ENCODE data around the gene ZNF570. TPM values are rescaled to one million over a fixed set of nuclear protein-coding genes. Genes with fewer than 3 reads are reported as not detected.
A peak's percentile ranks its signal among the peaks of the same experiment; 100 is the strongest.

ZNF570 gene
- total and polyA plus RNA-seq, 7 donors: 1.2 to 10.3 (median 3.0) TPM

DNA sequence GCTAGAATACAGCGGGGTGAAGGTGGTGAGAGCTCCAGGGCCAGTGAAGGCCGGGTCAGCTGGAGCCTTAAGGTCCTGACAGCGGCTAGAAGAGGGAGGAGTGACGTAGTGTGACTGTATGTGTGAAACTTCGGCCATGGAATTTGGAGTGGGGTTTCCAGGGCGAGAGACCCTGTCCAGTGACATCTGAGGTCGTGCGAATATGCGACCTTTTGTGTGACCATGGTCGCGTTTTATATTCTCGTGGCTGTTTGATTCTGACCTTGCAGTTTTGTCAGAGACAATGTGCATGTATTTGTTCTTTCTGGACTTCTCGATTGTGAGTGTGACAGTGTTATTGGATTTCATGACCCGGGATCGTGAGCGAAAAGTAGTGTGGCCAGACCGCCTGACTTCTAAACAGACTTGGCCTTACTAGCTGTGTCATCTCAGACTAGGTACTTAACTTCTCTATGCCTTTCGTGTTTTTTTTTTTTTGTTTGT, 1.5 kb upstream of the ZNF570 start:
- 27 to 35% (median 27%) methylated on average over 18 of the region's 18 CpGs for WGBS, 3 donors
- peak overlapping the region; percentile 91 for H3K27ac ChIP-seq
- DNase-seq (no peak), ATAC-seq (no peak)
- H3K4me1 ChIP-seq: peaks cover 9% of the 10 kb centered on the region
- peaks cover 7 to 32% of the 10 kb centered on the region in 2 donors for H3K36me3 ChIP-seq (ENCODE audit: insufficient read depth in 1 of 2, low read depth in 1 of 2)
- intact Hi-C loops (cut with DNase I): loop anchor here (5.0 to 10.0 kb wide), 4 partner anchors 133 to 253 kb away; partner anchors contain the start of genes ZFP30 (in 1 of the 2), ZNF383 (in 1 of the 2) and ZNF585B (in 1 of the 2)
- peaks cover 10% of the 10 kb centered on the region for H3K9me3 ChIP-seq
- H3K27me3 ChIP-seq (ENCODE audit: insufficient read depth in 3 of 3, low read length in 2 of 3): no peaks in the 10 kb centered on the region
- H3K4me3 ChIP-seq: peak overlapping the region; percentile 93
- TF ChIP-seq, protein P1, sequence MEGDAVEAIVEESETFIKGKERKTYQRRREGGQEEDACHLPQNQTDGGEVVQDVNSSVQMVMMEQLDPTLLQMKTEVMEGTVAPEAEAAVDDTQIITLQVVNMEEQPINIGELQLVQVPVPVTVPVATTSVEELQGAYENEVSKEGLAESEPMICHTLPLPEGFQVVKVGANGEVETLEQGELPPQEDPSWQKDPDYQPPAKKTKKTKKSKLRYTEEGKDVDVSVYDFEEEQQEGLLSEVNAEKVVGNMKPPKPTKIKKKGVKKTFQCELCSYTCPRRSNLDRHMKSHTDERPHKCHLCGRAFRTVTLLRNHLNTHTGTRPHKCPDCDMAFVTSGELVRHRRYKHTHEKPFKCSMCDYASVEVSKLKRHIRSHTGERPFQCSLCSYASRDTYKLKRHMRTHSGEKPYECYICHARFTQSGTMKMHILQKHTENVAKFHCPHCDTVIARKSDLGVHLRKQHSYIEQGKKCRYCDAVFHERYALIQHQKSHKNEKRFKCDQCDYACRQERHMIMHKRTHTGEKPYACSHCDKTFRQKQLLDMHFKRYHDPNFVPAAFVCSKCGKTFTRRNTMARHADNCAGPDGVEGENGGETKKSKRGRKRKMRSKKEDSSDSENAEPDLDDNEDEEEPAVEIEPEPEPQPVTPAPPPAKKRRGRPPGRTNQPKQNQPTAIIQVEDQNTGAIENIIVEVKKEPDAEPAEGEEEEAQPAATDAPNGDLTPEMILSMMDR (IDR thresholded peaks at IDR 0.05): no peak

DNA sequence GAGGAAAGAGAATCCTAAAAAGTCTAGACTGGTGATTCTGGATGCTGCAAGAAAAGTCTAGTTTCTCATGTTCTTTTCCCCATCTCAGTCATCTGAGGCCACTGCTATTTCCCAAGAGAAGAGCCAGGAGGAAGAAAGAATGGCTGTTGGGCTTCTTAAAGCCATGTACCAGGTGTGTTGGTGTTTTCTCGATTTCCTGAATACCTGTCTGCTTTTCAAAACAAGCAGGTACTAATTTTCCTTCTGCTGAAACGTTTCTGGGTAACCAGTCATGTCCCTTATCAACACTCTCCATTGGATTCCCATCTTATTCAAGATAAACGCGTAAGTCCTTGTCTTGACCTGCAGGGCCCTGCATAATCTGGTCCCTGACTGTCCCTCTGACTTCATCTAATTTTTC, 1.1 kb downstream of the ZNF570 start:
- Histone ChIP-seq H3K9me3 (peaks cover 26% of the 10 kb centered on the region), H3K36me3 (ENCODE audit: insufficient read depth in 1 of 2, low read depth in 1 of 2) (peaks cover 2 to 21% of the 10 kb centered on the region in 2 donors), H3K4me3 (peak overlapping the region; percentile 93), H3K27me3 (ENCODE audit: insufficient read depth in 3 of 3, low read length in 2 of 3) (no peaks in the 10 kb centered on the region), H3K4me1 (peaks cover 9% of the 10 kb centered on the region), H3K27ac (no peak overlapping the region)
- DNase-seq (no peak), ATAC-seq (no peak)
- intact Hi-C loops (cut with DNase I): loop anchor here in 1 of 2 donors (10.0 kb wide), 1 partner anchor 125 kb away; the partner anchor contains the start of genes ZNF540 and ZNF571
- WGBS, 3 donors: 84 to 88% (median 85%) methylated on average over 4 of the region's 4 CpGs
- TF ChIP-seq, protein P1 (IDR thresholded peaks at IDR 0.05): no peak

DNA sequence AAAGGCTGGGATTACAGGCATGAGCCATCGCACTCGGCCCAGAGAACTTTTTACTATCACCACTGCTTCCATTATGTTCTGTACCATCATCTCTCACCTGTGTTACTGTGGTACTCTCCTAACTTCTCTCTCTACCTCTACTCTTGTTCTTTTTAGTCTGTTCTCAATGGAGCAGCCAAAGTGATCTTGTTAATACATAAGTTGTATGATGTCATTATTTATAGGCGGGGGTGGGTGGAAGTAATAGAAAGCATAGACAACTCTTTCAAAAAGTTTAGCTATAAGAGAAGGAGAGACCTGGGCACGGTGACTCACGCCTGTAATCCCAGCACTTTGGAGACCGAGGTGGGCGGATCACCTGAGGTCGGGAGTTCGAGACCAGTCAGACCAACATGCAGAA, 3.0 kb downstream of the ZNF570 start:
- Histone ChIP-seq H3K36me3 (ENCODE audit: insufficient read depth in 1 of 2, low read depth in 1 of 2) (peaks cover 15 to 40% of the 10 kb centered on the region in 2 donors), H3K4me1 (peaks cover 9% of the 10 kb centered on the region), H3K27me3 (ENCODE audit: insufficient read depth in 3 of 3, low read length in 2 of 3) (no peaks in the 10 kb centered on the region), H3K27ac (no peak overlapping the region), H3K4me3 (no peak overlapping the region), H3K9me3 (peaks cover 35% of the 10 kb centered on the region)
- no peak for DNase-seq
- ATAC-seq: no peak
- TF ChIP-seq, protein P1 (IDR thresholded peaks at IDR 0.05): no peak
- intact Hi-C loops (cut with DNase I): loop anchor here in 1 of 2 donors (10.0 kb wide), 1 partner anchor 123 kb away; the partner anchor contains the start of genes ZNF540 and ZNF571
- WGBS, 3 donors: 97 to 99% (median 97%) methylated on average over 9 of the region's 9 CpGs

DNA sequence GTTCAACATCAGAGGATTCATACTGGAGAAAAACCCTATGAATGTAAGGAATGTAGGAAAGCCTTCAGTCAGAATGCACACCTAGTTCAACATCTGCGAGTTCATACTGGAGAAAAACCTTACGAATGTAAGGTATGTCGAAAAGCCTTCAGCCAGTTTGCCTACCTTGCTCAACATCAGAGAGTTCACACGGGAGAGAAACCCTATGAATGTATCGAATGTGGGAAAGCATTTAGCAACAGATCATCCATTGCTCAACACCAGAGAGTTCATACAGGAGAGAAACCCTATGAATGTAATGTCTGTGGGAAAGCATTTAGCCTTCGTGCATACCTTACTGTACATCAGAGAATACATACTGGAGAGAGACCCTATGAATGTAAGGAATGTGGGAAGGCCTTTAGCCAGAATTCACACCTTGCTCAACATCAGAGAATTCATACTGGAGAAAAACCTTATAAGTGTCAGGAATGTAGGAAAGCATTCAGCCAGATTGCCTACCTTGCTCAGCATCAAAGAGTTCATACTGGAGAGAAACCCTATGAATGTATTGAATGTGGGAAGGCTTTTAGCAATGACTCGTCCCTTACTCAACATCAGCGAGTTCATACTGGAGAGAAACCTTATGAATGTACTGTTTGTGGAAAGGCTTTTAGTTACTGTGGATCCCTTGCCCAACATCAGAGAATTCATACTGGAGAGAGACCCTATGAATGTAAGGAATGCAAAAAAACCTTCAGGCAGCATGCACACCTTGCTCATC, 15.4 kb downstream of the ZNF570 start:
- WGBS, 3 donors: 98 to 99% (median 98%) methylated on average over 8 of the region's 8 CpGs
- TF ChIP-seq, protein P1 (IDR thresholded peaks at IDR 0.05): no peak
- H3K9me3 ChIP-seq: peaks cover 97% of the 10 kb centered on the region
- H3K27me3 ChIP-seq (ENCODE audit: insufficient read depth in 3 of 3, low read length in 2 of 3): no peaks in the 10 kb centered on the region
- intact Hi-C loops (cut with DNase I): no loop called here
- no peak overlapping the region for H3K27ac ChIP-seq
- H3K4me1 ChIP-seq: no peaks in the 10 kb centered on the region
- no peak overlapping the region for H3K4me3 ChIP-seq
- DNase-seq (no peak), ATAC-seq (no peak)
- peaks cover 24 to 37% of the 10 kb centered on the region in 2 donors for H3K36me3 ChIP-seq (ENCODE audit: insufficient read depth in 1 of 2, low read depth in 1 of 2)

All from psoas muscle (tissue), 8 donors.